Ascending aorta (tissue), 2 donors: ENCODE measurements around the gene SRGAP1. TPM values are rescaled to one million over a fixed set of nuclear protein-coding genes. Genes with fewer than 3 reads are reported as not detected.
A peak's percentile ranks its signal among the peaks of the same experiment; 100 is the strongest.

Experiments used
- DNase-seq, 2 donors: peaks; one replicate each; pipeline ENCODE4 v3.0.0-alpha.2; 2019; ENCODE audit warnings: low spot score in 2 of 2
- H3K27ac ChIP-seq, 2 donors: fragments of 200-600 bp; sonication (generic); one replicate each; pipeline ENCODE4 v1.5.1; 2016 to 2017; ENCODE audit warnings: mild to moderate bottlenecking in 1 of 2
- H3K27me3 ChIP-seq: fragments of 200-600 bp; sonication (generic); one replicate; pipeline ENCODE4 v1.5.1; 2017
- H3K36me3 ChIP-seq, 2 donors: fragments of 200-600 bp; sonication (generic); one replicate each; pipeline ENCODE4 v1.5.1; 2016
- H3K4me1 ChIP-seq, 2 donors: fragments of 200-600 bp; sonication (generic); one replicate each; pipeline ENCODE4 v1.5.1; 2016 to 2017; ENCODE audit warnings: mild to moderate bottlenecking in 1 of 2
- H3K4me3 ChIP-seq, 2 donors: fragments of 200-600 bp; sonication (generic); one replicate each; pipeline ENCODE4 v1.5.1; 2016 to 2017; ENCODE audit warnings: mild to moderate bottlenecking in 1 of 2
- H3K9me3 ChIP-seq, 2 donors: fragments of 200-600 bp; sonication (generic); one replicate each; pipeline ENCODE4 v1.5.1; 2016
- intact Hi-C: fragments of 100-400 bp; cut with DNase I; formaldehyde crosslinking; loops from one replicate; pipeline ENCODE4 v1.15.1; 2023
- total RNA-seq: library from RNA; depleted of rRNA; stranded (reverse); fragments of >200 nt; gene quantifications from one replicate; pipeline ENCODE4 v1.1.0, GENCODE V29; 2016
- TF ChIP-seq, protein P1 (sequence below), 3 experiments: fragments of 200-600 bp in 2 of 3; fragments of 450-650 bp in 1 of 3; sonication (generic) in 2 of 3; IDR thresholded peaks; one replicate each; pipeline ENCODE4 v1.5.1; 2016 to 2019; ENCODE audit warnings: antibody characterized with exemption in 3 of 3, mild to moderate bottlenecking in 1 of 3, moderate library complexity in 1 of 3

Gene SRGAP1
- total RNA-seq, 1 donor from 2014 or later, result 5.5 TPM

DNA sequence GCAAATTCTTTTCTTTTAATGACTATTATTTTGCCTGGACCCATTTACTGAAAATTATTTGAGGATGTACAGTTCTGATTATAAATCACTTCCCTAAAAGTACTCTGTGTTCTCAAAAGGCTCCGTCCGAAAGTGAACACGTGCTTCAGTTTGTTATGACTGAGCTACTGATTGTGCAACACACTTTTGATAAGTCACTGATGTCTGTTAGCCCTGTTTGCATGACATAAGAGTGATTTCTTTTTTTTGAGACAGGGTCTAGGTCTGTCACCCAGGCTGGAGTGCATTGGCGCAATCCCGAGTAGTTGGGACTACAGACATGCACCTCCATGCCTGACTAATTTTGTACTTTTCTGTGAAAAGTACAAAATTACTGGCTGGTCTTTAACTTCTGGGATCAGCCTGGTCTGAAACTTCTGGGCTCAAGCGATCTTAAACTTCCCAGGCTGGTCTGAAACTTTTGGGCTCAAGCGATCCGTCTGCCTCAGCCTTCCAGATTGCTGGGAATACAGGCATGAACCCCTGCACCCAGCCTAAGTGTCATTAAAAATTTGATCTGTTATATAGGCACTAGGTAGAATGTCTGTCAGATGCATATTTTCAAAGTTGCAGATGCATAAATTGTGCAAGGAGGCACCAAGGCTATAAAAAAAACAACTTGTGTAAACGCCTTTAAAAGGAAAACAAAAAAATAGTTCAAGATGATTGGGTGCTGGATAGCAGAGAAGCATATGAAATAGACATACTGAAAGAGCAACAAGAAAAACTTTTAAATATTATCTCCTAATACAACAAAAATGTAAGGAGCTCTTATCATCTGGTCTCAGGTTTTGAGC lies 111.5 kb downstream of the SRGAP1 start:
- H3K9me3 ChIP-seq, result no peaks in the 10 kb centered on the region
- intact Hi-C loops, result no loop called here
- DNase-seq, result peak in 1 of 2 donors; percentile 71
- H3K4me3 ChIP-seq, result peak overlapping the region in 1 of 2 donors; percentile 18
- no peaks in the 10 kb centered on the region for H3K27me3 ChIP-seq
- TF ChIP-seq, protein P1, sequence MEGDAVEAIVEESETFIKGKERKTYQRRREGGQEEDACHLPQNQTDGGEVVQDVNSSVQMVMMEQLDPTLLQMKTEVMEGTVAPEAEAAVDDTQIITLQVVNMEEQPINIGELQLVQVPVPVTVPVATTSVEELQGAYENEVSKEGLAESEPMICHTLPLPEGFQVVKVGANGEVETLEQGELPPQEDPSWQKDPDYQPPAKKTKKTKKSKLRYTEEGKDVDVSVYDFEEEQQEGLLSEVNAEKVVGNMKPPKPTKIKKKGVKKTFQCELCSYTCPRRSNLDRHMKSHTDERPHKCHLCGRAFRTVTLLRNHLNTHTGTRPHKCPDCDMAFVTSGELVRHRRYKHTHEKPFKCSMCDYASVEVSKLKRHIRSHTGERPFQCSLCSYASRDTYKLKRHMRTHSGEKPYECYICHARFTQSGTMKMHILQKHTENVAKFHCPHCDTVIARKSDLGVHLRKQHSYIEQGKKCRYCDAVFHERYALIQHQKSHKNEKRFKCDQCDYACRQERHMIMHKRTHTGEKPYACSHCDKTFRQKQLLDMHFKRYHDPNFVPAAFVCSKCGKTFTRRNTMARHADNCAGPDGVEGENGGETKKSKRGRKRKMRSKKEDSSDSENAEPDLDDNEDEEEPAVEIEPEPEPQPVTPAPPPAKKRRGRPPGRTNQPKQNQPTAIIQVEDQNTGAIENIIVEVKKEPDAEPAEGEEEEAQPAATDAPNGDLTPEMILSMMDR (IDR thresholded peaks at IDR 0.05), result no peak
- peaks cover 0 to 3% of the 10 kb centered on the region in 2 donors for H3K4me1 ChIP-seq
- no peaks in the 10 kb centered on the region for H3K36me3 ChIP-seq
- peak overlapping the region in 1 of 2 donors; percentile 16 for H3K27ac ChIP-seq

DNA sequence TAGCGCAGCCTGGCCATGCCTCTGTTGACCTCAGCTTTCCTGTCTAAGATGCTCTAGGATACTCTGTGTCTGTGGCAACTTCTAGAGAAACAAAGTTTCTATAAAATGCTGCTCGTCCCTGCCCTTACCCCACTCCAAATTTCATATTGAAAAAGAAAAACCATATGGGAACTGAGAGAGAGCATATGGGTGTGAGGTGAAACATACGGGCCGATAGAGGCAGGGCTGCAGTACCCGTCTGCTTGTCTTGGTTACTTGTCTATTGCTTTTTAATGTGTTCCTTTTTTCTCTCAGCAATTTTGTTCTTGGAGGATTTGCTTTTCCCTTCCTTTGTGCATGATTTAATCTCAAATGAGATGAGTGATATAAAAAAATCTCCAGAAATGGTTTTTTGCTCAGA lies 113.0 kb downstream of the SRGAP1 start:
- H3K36me3 ChIP-seq, result no peaks in the 10 kb centered on the region
- H3K9me3 ChIP-seq, result no peaks in the 10 kb centered on the region
- TF ChIP-seq, protein P1 (IDR thresholded peaks at IDR 0.05), result no peak
- H3K4me3 ChIP-seq, result no peak overlapping the region
- DNase-seq, result no peak
- H3K4me1 ChIP-seq, result peaks cover 0 to 3% of the 10 kb centered on the region in 2 donors
- intact Hi-C loops, result no loop called here
- H3K27ac ChIP-seq, result no peak overlapping the region
- H3K27me3 ChIP-seq, result no peaks in the 10 kb centered on the region

DNA sequence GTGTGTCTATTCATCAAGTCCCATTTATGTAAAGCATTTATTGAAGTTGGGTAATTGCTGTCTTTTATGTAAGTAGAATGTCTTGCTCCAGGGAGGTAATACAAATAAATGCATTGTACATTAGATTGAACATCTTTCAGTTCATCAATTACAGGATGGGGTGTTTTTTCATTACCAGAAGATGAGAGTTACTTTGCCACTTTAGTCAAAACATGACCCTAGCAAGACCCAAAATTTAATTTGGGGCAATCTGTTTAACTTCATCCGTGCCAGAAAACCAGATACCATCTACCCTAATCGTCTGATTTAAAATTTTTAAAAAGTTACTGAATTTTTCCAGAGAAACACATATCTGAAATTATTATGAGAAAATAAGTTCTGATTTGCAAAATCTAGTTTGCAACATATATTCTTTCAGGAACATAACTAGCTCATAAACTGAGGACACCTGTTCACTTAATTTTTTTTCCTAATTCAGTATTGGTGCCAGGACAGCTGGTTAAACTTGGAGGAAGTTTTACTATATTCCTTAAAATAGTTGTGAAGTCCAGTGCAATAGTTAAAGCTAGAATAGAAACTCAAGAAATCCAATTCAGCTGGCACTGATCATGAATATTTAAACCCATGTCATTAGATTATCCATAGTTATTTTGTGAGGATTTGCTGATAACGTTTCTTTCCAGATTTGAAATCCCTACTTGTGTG lies 114.5 kb downstream of the SRGAP1 start:
- no peak for DNase-seq
- no peak overlapping the region for H3K4me3 ChIP-seq
- H3K36me3 ChIP-seq, result no peaks in the 10 kb centered on the region
- intact Hi-C loops, result no loop called here
- no peaks in the 10 kb centered on the region for H3K27me3 ChIP-seq
- TF ChIP-seq, protein P1 (IDR thresholded peaks at IDR 0.05), result no peak
- no peaks in the 10 kb centered on the region for H3K9me3 ChIP-seq
- peaks cover 0 to 3% of the 10 kb centered on the region in 2 donors for H3K4me1 ChIP-seq
- H3K27ac ChIP-seq, result no peak overlapping the region

DNA sequence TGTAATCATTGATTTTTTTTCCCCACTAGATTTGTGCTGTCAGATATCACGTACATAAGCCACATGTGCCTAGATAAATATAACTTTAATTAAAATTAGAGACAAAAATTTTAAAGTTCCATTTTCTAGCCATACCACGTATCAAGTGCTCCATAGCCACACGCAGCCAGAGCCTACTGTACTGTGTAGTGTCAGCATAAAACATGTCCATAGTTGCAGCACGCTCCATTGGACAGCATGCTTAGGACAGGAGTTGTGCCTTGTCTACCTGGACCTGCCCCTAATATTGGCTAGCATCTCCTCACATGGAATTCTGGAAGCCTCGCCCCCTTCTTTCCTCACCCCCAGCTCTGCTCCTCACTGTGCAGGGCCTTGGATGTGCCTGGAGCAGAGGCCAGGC lies 116.5 kb downstream of the SRGAP1 start:
- no peaks in the 10 kb centered on the region for H3K36me3 ChIP-seq
- TF ChIP-seq, protein P1 (IDR thresholded peaks at IDR 0.05), result no peak
- H3K27me3 ChIP-seq, result no peaks in the 10 kb centered on the region
- no peak overlapping the region for H3K4me3 ChIP-seq
- H3K9me3 ChIP-seq, result no peaks in the 10 kb centered on the region
- DNase-seq, result no peak
- intact Hi-C loops, result no loop called here
- H3K4me1 ChIP-seq, result no peaks in the 10 kb centered on the region
- H3K27ac ChIP-seq, result no peak overlapping the region

DNA sequence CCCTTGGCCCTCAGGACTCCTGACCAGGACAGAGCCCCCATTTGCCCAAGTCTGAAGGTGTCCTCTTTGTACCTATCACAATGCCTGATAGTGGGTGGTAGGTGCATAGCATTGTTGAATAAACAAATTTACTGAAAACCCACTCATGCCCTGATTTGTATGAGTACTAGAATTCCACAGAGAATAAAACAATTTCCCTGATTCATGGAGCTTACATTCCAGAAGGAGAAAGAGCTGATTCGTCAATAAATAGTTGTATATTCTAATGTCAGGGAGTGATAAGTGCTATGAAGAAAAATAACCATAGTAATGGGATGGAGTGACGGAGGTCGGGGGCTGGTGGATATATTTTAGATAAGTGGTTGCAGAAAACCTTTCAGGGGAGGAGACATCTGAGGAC lies 117.0 kb downstream of the SRGAP1 start:
- Histone ChIP-seq H3K36me3 (no peaks in the 10 kb centered on the region), H3K4me1 (no peaks in the 10 kb centered on the region), H3K4me3 (no peak overlapping the region), H3K9me3 (no peaks in the 10 kb centered on the region), H3K27ac (no peak overlapping the region), H3K27me3 (no peaks in the 10 kb centered on the region)
- TF ChIP-seq, protein P1 (IDR thresholded peaks at IDR 0.05), result no peak
- no peak for DNase-seq
- intact Hi-C loops, result no loop called here
